C4-2B (cell line): ENCODE results near the gene ABO.

ENCODE experiments used
- ZFX ChIP-seq: fragments of 450-650 bp; IDR thresholded peaks from 2 replicates; pipeline ENCODE4 v1.6.1; 2017
- TF ChIP-seq, protein P1 (sequence below): fragments of 450-650 bp; conservative IDR thresholded peaks from 2 replicates; pipeline ENCODE4 v1.5.1; 2017; ENCODE audit warnings: mild to moderate bottlenecking

DNA sequence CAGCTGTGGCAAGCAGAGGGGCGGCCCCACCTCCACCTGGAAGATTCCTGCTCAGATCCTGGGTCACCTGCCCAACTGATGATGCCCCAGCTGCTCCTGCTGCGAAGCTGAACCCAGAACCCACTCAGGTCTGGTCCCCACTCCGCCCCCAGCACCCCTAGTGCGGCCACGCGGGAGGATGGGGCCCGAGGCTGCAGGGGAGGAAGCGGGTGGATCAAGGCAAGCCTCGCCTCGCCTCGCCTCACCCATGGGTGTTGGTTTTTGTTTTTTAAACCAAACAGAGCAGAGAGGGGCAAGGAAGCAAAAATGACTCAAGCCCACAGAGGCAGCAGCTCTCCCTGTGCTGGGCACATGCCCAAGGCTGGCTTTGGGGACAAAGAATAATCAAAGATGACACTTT, 23.2 kb downstream of the ABO start:
- TF ChIP-seq ZFX = no peak
- TF ChIP-seq, protein P1, sequence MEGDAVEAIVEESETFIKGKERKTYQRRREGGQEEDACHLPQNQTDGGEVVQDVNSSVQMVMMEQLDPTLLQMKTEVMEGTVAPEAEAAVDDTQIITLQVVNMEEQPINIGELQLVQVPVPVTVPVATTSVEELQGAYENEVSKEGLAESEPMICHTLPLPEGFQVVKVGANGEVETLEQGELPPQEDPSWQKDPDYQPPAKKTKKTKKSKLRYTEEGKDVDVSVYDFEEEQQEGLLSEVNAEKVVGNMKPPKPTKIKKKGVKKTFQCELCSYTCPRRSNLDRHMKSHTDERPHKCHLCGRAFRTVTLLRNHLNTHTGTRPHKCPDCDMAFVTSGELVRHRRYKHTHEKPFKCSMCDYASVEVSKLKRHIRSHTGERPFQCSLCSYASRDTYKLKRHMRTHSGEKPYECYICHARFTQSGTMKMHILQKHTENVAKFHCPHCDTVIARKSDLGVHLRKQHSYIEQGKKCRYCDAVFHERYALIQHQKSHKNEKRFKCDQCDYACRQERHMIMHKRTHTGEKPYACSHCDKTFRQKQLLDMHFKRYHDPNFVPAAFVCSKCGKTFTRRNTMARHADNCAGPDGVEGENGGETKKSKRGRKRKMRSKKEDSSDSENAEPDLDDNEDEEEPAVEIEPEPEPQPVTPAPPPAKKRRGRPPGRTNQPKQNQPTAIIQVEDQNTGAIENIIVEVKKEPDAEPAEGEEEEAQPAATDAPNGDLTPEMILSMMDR = no peak
